ENCODE results near the gene FNTB.

GRCh38 chr14:65045709-65046108 lies 59.0 kb downstream of the FNTB start:
- TF ChIP-seq, protein P1, sequence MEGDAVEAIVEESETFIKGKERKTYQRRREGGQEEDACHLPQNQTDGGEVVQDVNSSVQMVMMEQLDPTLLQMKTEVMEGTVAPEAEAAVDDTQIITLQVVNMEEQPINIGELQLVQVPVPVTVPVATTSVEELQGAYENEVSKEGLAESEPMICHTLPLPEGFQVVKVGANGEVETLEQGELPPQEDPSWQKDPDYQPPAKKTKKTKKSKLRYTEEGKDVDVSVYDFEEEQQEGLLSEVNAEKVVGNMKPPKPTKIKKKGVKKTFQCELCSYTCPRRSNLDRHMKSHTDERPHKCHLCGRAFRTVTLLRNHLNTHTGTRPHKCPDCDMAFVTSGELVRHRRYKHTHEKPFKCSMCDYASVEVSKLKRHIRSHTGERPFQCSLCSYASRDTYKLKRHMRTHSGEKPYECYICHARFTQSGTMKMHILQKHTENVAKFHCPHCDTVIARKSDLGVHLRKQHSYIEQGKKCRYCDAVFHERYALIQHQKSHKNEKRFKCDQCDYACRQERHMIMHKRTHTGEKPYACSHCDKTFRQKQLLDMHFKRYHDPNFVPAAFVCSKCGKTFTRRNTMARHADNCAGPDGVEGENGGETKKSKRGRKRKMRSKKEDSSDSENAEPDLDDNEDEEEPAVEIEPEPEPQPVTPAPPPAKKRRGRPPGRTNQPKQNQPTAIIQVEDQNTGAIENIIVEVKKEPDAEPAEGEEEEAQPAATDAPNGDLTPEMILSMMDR (IDR thresholded peaks at IDR 0.05; ENCODE audit: low read depth, low read length), result no peak
- TF ChIP-seq EZH2phosphoT487 (IDR thresholded peaks at IDR 0.05; ENCODE audit: low read depth), result no peak
